Measurements from ENCODE around the gene RFTN1. TPM values are rescaled to one million over a fixed set of nuclear protein-coding genes. Genes with fewer than 3 reads are reported as not detected.

RFTN1 gene
- total and polyA plus RNA-seq, 9 of the 15 experiments (the other 6 are each of a cell fraction or from before 2014, with no cell fraction given) = 0.08 to 0.51 (median 0.11) TPM; not detected in 6

GRCh38 chr3:16362770-16363169, 150.7 kb downstream of the RFTN1 start:
- intact Hi-C loops (cut with micrococcal nuclease) = no loop called here
- Histone ChIP-seq H3K27me3 (ENCODE audit: control insufficient read depth in 2 of 2, insufficient read depth in 2 of 2, low read length in 2 of 2) (no peaks in the 10 kb centered on the region), H3K79me2 (ENCODE audit: control insufficient read depth, insufficient read depth, low read length) (no peaks in the 10 kb centered on the region), H3K9ac (ENCODE audit: insufficient read depth in 1 of 2, low read depth in 2 of 2, low read length in 2 of 2) (no peak overlapping the region), H3K9me3 (replicated peaks; ENCODE audit: control insufficient read depth, insufficient read depth, low read depth, low read length) (no peaks in the 10 kb centered on the region), H3K27ac (ENCODE audit: extremely low read depth, low read depth, low read length) (no peak overlapping the region), H3K36me3 (ENCODE audit: control insufficient read depth, insufficient read depth, low read length) (no peaks in the 10 kb centered on the region), H3K9me1 (ENCODE audit: control insufficient read depth, insufficient read depth, low read length) (no peaks in the 10 kb centered on the region), H3K4me2 (ENCODE audit: insufficient read depth, low read length) (no peak overlapping the region), H4K20me1 (replicated peaks; ENCODE audit: control insufficient read depth, insufficient read depth, low read length) (no peaks in the 10 kb centered on the region), H3K4me3 (no peak overlapping the region), H2AFZ (ENCODE audit: low read depth, low read length) (no peak overlapping the region), H3K4me1 (replicated peaks in 1 of 2; ENCODE audit: control insufficient read depth in 2 of 2, insufficient read depth in 2 of 2, low read length in 2 of 2) (no peaks in the 10 kb centered on the region)
- DNase-seq (ENCODE audit: extremely low read depth in 1 of 4, low spot score in 3 of 4) = no peak
- FAIRE-seq = no peak
- TF ChIP-seq KDM1A (IDR thresholded peaks at IDR 0.05) = no peak
- no peak for TF ChIP-seq ATF2 (CRISPR knock-in tag; IDR thresholded peaks at IDR 0.05)
- no peak for TF ChIP-seq DIDO1 (tag; IDR thresholded peaks at IDR 0.05; ENCODE audit: low read depth)
- TF ChIP-seq ZNF217 (CRISPR knock-in tag; IDR thresholded peaks at IDR 0.05) = no peak
- TF ChIP-seq IFI16 (CRISPR knock-in tag; IDR thresholded peaks at IDR 0.05) = no peak
- TF ChIP-seq ELF4 (CRISPR knock-in tag; IDR thresholded peaks at IDR 0.05) = no peak
- TF ChIP-seq ASH1L (IDR thresholded peaks at IDR 0.05; ENCODE audit: borderline replicate concordance, low read depth, partially characterized antibody) = no peak
- no peak for TF ChIP-seq XRCC3 (IDR thresholded peaks at IDR 0.05)
- TF ChIP-seq ILF3 (IDR thresholded peaks at IDR 0.05; ENCODE audit: borderline replicate concordance) = no peak
- no peak for TF ChIP-seq ZNF79 (CRISPR knock-in tag; IDR thresholded peaks at IDR 0.05; ENCODE audit: low read depth)
- TF ChIP-seq KAT2B (IDR thresholded peaks at IDR 0.05; ENCODE audit: low read depth, low read length) = no peak
- no peak for TF ChIP-seq TAF15 (IDR thresholded peaks at IDR 0.05; ENCODE audit: low read depth, low read length)
- WGBS (ENCODE audit: insufficient coverage, low coverage, missing lambda C conversion rate) = 31% methylated on average over 4 of the region's 4 CpGs
- ATAC-seq = no peak
- in situ Hi-C loops (cut with MboI) = no loop called here
- no TSS peak for BruUV-seq (replicated peaks)
- CTCF ChIA-PET (ENCODE audit: low intra/inter-chr PET ratio) = no interaction called here
- POLR2A ChIA-PET = interaction anchor here (0.6 to 0.8 kb wide), 3 partner anchors 19 to 330 kb away, joined by 3 to 4 read pairs (median 3); no protein-coding TSS in a partner anchor
